ENCODE results near the gene RFX6.

- TF ChIP-seq, protein P1, sequence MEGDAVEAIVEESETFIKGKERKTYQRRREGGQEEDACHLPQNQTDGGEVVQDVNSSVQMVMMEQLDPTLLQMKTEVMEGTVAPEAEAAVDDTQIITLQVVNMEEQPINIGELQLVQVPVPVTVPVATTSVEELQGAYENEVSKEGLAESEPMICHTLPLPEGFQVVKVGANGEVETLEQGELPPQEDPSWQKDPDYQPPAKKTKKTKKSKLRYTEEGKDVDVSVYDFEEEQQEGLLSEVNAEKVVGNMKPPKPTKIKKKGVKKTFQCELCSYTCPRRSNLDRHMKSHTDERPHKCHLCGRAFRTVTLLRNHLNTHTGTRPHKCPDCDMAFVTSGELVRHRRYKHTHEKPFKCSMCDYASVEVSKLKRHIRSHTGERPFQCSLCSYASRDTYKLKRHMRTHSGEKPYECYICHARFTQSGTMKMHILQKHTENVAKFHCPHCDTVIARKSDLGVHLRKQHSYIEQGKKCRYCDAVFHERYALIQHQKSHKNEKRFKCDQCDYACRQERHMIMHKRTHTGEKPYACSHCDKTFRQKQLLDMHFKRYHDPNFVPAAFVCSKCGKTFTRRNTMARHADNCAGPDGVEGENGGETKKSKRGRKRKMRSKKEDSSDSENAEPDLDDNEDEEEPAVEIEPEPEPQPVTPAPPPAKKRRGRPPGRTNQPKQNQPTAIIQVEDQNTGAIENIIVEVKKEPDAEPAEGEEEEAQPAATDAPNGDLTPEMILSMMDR (conservative IDR thresholded peaks at IDR 0.05; ENCODE audit: low read depth, low read length), result no peak
- TF ChIP-seq EZH2phosphoT487 (IDR thresholded peaks at IDR 0.05; ENCODE audit: borderline replicate concordance, low read length), result no peak
Measured at GRCh38 chr6:116974526-116975316, 97.7 kb downstream of the RFX6 start.
